Measurements from ENCODE around the gene VSIR. TPM values are rescaled to one million over a fixed set of nuclear protein-coding genes. Genes with fewer than 3 reads are reported as not detected.

Gene VSIR
- 15.2 and 20.6 TPM in 2 replicates for total RNA-seq

DNA sequence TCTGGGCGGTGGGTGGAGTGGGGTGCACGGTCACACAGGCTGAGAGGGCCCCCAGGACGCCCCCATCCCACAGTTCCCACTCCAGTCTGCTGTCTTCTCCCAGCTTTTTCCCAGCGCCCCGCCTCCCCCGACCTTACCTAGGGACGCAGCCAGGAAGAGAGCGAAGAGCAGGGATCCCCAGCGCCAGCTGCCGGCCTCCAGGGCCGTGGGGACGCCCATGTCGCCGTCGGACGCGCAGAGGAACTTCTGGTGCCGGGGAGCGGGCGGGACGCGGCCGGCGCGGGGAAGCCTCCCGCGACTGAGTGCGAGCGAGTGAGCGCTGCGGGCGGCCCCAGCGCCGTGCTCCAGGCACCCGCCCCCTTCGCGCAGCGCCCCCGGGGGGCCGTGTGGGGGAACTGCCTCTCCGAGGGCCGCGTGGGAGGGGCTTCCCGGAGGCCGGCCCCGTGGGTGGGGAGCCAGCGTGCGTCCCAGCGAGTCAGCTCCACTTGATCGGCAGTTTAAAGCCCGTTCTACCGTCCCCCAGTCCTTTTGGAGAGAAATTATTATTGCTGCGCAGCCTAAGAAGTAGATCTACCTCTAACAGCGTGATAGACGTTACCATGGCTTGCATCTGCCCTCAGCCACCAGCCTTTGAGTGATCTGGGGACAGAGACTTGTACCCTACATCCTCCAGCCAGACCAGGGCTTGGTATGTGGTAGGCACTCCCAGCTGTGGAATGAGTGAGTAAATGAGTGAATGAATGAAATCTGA, at the start of gene VSIR:
Gene VSIR, minus strand, starts transcription at position 300 of the 751 bp plus-strand sequence. Its CDS starts 81 bp downstream, at position 219.

DNA sequence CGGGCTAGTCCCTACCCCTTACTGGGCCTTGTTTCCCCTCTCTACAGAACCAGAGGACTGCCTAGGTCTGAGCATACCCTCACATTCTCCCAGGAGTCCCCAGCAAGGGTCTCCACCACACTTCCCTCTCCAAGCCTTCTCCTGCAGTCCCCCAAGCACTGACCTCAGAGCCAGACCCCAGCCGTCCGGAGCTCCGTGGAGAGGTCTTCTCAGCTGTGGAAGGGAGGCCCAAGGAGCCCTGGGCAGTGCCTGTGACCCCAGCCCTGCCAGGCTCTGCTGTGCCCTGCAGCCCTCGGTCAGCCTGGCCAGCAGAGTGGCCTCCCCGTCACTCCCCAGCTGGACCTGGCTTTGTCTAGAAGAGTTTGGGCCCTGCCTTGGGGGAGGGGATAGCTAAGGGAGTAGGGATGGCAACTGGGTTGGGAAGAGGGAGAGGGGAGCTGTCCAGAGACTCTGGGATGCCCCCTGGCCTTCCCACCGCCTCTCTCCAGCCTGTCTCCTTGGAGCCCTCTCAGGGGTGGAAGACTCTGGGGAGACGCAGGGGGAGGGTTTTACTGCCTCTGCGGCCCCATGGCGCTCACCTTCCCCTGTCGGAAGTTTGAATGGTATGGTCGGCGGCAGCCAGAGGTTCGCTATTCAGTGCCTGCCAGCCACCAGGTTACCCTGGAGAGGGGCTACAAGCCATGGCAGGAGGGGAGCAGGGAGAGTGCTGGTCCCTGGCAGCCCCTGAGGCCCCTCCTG, 53.7 kb downstream of the VSIR start, which contains the start of gene C10orf105:
Gene C10orf105, minus strand, starts transcription at position 315 of the 738 bp plus-strand sequence. CDS start 3,441 bp downstream, outside the sequence.

Small RNA genes within 50 kb of the gene (small RNA-seq; reads per million reads assigned to genes)
- not detected for gene MIR7152

Other genes starting within 250 kb of the VSIR start
- under 0.01 and 0.20 TPM in 2 replicates for gene C10orf105, start 53.7 kb downstream of the VSIR start, total RNA-seq
- gene PSAP, start 77.7 kb upstream of the VSIR start, total RNA-seq = 371 and 686 TPM in 2 replicates
- gene CHST3, start 190.9 kb upstream of the VSIR start, total RNA-seq = 20.9 and 23.5 TPM in 2 replicates